ENCODE measurements around the gene NUAK2.

DNA sequence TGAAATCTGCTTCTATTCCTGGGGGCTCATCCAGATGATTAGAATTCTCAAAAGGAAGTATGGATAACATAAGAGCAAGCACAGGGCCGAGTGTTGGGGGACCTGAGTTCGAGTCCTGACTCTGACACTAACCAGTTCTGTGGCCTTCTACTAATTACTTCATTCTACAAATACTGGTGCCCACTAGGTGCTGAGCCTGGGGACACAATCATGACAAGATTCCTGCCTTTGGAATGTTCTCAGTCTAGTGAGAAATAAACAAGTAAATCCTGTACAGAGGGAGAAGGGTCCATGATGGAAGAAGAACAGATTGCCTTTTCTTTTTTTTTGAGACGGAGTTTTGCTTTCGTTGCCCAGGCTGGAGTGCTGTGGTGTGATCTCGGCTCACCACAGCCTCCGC is 2.2 kb upstream of the NUAK2 start:
- TF ChIP-seq, protein P1, sequence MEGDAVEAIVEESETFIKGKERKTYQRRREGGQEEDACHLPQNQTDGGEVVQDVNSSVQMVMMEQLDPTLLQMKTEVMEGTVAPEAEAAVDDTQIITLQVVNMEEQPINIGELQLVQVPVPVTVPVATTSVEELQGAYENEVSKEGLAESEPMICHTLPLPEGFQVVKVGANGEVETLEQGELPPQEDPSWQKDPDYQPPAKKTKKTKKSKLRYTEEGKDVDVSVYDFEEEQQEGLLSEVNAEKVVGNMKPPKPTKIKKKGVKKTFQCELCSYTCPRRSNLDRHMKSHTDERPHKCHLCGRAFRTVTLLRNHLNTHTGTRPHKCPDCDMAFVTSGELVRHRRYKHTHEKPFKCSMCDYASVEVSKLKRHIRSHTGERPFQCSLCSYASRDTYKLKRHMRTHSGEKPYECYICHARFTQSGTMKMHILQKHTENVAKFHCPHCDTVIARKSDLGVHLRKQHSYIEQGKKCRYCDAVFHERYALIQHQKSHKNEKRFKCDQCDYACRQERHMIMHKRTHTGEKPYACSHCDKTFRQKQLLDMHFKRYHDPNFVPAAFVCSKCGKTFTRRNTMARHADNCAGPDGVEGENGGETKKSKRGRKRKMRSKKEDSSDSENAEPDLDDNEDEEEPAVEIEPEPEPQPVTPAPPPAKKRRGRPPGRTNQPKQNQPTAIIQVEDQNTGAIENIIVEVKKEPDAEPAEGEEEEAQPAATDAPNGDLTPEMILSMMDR (IDR thresholded peaks at IDR 0.05): no peak
- no peak for TF ChIP-seq EP300 (IDR thresholded peaks at IDR 0.05)

All from suprapubic skin (tissue), 3 donors.